Psoas muscle (tissue), 8 donors: ENCODE results near the gene MINDY4. TPM values are rescaled to one million over a fixed set of nuclear protein-coding genes. Genes with fewer than 3 reads are reported as not detected.
A peak's percentile ranks its signal among the peaks of the same experiment; 100 is the strongest.

Experiments used
- ATAC-seq, 4 donors: fragments of 200-7000 bp; cut with Tn5 transposase; one replicate each; pipeline ENCODE4 v1.9.1; 2020; ENCODE audit warnings: moderate library complexity in 3 of 4, mild to moderate bottlenecking in 2 of 4
- DNase-seq, 2 donors: peaks; one replicate each; pipeline ENCODE4 v3.0.0-alpha.2; 2020
- H3K27ac ChIP-seq: fragments of 200-600 bp; one replicate; pipeline ENCODE4 v1.8.0; 2022
- H3K27me3 ChIP-seq, 3 donors: fragments of 200-600 bp in 1 of 3; one replicate each; pipeline versions ENCODE4 v1.6.1 to v1.8.0; 2013 to 2022; ENCODE audit warnings: low read length in 2 of 3, mild to moderate bottlenecking in 2 of 3, moderate library complexity in 1 of 3; ENCODE audit not compliant: insufficient read depth in 3 of 3
- H3K36me3 ChIP-seq, 2 donors: fragments of 200-600 bp in 1 of 2; one replicate each; pipeline versions ENCODE4 v1.6.1 to v1.8.0; 2013 to 2022; ENCODE audit warnings: low read depth in 1 of 2, mild to moderate bottlenecking in 1 of 2, moderate library complexity in 1 of 2; ENCODE audit not compliant: insufficient read depth in 1 of 2
- H3K4me1 ChIP-seq: fragments of 200-600 bp; one replicate; pipeline ENCODE4 v1.8.0; 2022
- H3K4me3 ChIP-seq: fragments of 200-600 bp; one replicate; pipeline ENCODE4 v1.8.0; 2022; ENCODE audit warnings: mild to moderate bottlenecking
- H3K9me3 ChIP-seq: fragments of 200-600 bp; one replicate; pipeline ENCODE4 v1.8.0; 2022
- CTCF ChIP-seq: fragments of 200-600 bp; IDR thresholded peaks from one replicate; pipeline ENCODE4 v1.8.0; 2022; ENCODE audit warnings: antibody characterized with exemption
- WGBS, 3 donors: extraction: QIAGEN DNeasy Blood & Tissue Kit; methylation state at CpG; one replicate each; pipeline versions ENCODE4 v1.1.6 to v1.1.7; 2013; 5-methylcytosine and 5-hydroxymethylcytosine counted together
- intact Hi-C, 2 donors: fragments of 100-400 bp; cut with DNase I; formaldehyde crosslinking; loops; one replicate each; pipeline versions ENCODE4 v1.11.0 to v1.14.2; 2022
- polyA plus RNA-seq, 3 donors: library from polyadenylated mRNA; stranded (reverse); fragments of 200-250 nt; gene quantifications; one replicate each; pipeline ENCODE4 v1.2.3, GENCODE V29; 2013
- total RNA-seq, 4 donors: library from RNA; stranded (reverse); fragmentation: NEBNext Ultra II Directional in 2 of 4; extraction: Animal tissue kit (Norgen Biotek cat#: 25700) in 2 of 4; gene quantifications; one replicate each; pipeline versions ENCODE4 v1.2.1 to v1.2.4, GENCODE V29; 2021 to 2023
- donor health status: healthy with polysubstance abuse.
- donor health status: DM: no; HTN: no; CAD: no; lungs with moderate emphysema.
- donor health status: Bipolar disorder and iron deficiency.
- donor health status: healthy.
- donor health status: DM: yes; HTN: yes; CAD: no.
- donor health status: DM: no; HTN: no; CAD: no.
- donor health status: DM: no; HTN: no; CAD: no.
- donor health status: DM: yes; HTN: yes; CAD: no.

MINDY4 gene
- total and polyA plus RNA-seq, 7 donors: 0.86 to 3.5 (median 1.5) TPM

GRCh38 chr7:30771880-30772425, 736 bp downstream of the MINDY4 start:
- no peaks in the 10 kb centered on the region for H3K27me3 ChIP-seq
- H3K4me1 ChIP-seq: peaks cover 7% of the 10 kb centered on the region
- peak overlapping the region; percentile 97 for H3K4me3 ChIP-seq
- no peaks in the 10 kb centered on the region for H3K9me3 ChIP-seq
- intact Hi-C loops: no loop called here
- no peak for DNase-seq
- ATAC-seq: peak; percentile 9 to 29 (median 18)
- H3K36me3 ChIP-seq: no peaks in the 10 kb centered on the region
- WGBS, 3 donors: 4 to 8% (median 5%) methylated on average over 15 of the region's 15 CpGs
- H3K27ac ChIP-seq: peak overlapping the region; percentile 85
- TF ChIP-seq CTCF: no peak

GRCh38 chr7:30772984-30773383, 1.8 kb downstream of the MINDY4 start:
- no peak for ATAC-seq
- Histone ChIP-seq H3K9me3 (no peaks in the 10 kb centered on the region), H3K27ac (no peak overlapping the region), H3K36me3 (no peaks in the 10 kb centered on the region), H3K4me1 (peaks cover 7% of the 10 kb centered on the region), H3K27me3 (no peaks in the 10 kb centered on the region), H3K4me3 (no peak overlapping the region)
- intact Hi-C loops: no loop called here
- WGBS, 3 donors: 48 to 87% (median 68%) methylated on average over 6 of the region's 6 CpGs
- no peak for DNase-seq
- TF ChIP-seq CTCF: no peak

GRCh38 chr7:30775992-30776391, 4.8 kb downstream of the MINDY4 start:
- H3K4me3 ChIP-seq: no peak overlapping the region
- no peak for TF ChIP-seq CTCF
- H3K9me3 ChIP-seq: no peaks in the 10 kb centered on the region
- no peak overlapping the region for H3K27ac ChIP-seq
- ATAC-seq (no peak), DNase-seq (no peak)
- no peaks in the 10 kb centered on the region for H3K27me3 ChIP-seq
- no peaks in the 10 kb centered on the region for H3K36me3 ChIP-seq
- intact Hi-C loops: no loop called here
- H3K4me1 ChIP-seq: peaks cover 32% of the 10 kb centered on the region

GRCh38 chr7:30776971-30777370, 5.8 kb downstream of the MINDY4 start:
- TF ChIP-seq CTCF: no peak
- DNase-seq (no peak), ATAC-seq (no peak)
- H3K27me3 ChIP-seq: no peaks in the 10 kb centered on the region
- H3K4me3 ChIP-seq: no peak overlapping the region
- H3K36me3 ChIP-seq: peaks cover 0 to 1% of the 10 kb centered on the region in 2 donors
- 71 to 80% (median 78%) methylated on average over 4 of the region's 4 CpGs for WGBS, 3 donors
- no peaks in the 10 kb centered on the region for H3K9me3 ChIP-seq
- H3K4me1 ChIP-seq: peaks cover 36% of the 10 kb centered on the region
- intact Hi-C loops: no loop called here
- no peak overlapping the region for H3K27ac ChIP-seq
